Body of pancreas (tissue), 4 donors: ENCODE data around the gene MED25. TPM values are rescaled to one million over a fixed set of nuclear protein-coding genes. Genes with fewer than 3 reads are reported as not detected.

ENCODE experiments used
- ATAC-seq: fragments of 150-250 bp; one replicate; pipeline ENCODE4 v1.9.1; 2016
- DNase-seq, 4 donors: peaks; one replicate each; pipeline ENCODE4 v3.0.0-alpha.2; 2019
- H3K27ac ChIP-seq, 4 donors: fragments of 200-600 bp; sonication (generic); 1 replicate in 3 of 4; 2 replicates in 1 of 4; pipeline versions ENCODE4 v1.5.1 to v1.6.1; 2016 to 2019; ENCODE audit warnings: mild to moderate bottlenecking in 1 of 4, mixed read lengths in 1 of 4, moderate library complexity in 1 of 4
- H3K27me3 ChIP-seq, 2 donors: fragments of 200-600 bp; sonication (generic); one replicate each; pipeline ENCODE4 v1.6.0; 2016; ENCODE audit warnings: mild to moderate bottlenecking in 1 of 2
- H3K36me3 ChIP-seq, 2 donors: fragments of 200-600 bp; sonication (generic); replicated peaks in 1 of 2; 2 replicates each; pipeline ENCODE4 v1.5.1; 2016; ENCODE audit warnings: low read depth in 2 of 2; ENCODE audit not compliant: insufficient read depth in 1 of 2
- H3K4me1 ChIP-seq: fragments of 200-600 bp; sonication (generic); one replicate; pipeline ENCODE4 v1.6.0; 2016
- H3K4me3 ChIP-seq, 2 donors: fragments of 200-600 bp; sonication (generic); 1 replicate in 1 of 2; 2 replicates in 1 of 2; pipeline ENCODE4 v1.5.1; 2016 to 2019
- H3K9me3 ChIP-seq, 3 donors: fragments of 200-600 bp; sonication (generic); 1 replicate in 2 of 3; 2 replicates in 1 of 3; pipeline ENCODE4 v1.5.1; 2016
- CTCF ChIP-seq, 7 experiments: fragments of 450-650 bp in 4 of 7; fragments of 200-600 bp in 3 of 7; sonication (generic) in 3 of 7; IDR thresholded peaks; one replicate each; pipeline ENCODE4 v1.5.1; 2016 to 2019; ENCODE audit warnings: antibody characterized with exemption in 7 of 7
- POLR2A ChIP-seq, 3 donors: fragments of 450-650 bp; IDR thresholded peaks; one replicate each; pipeline ENCODE4 v1.6.1; 2016; ENCODE audit warnings: antibody characterized with exemption in 3 of 3, mild to moderate bottlenecking in 2 of 3
- WGBS, 2 donors: methylation state at CpG; one replicate each; pipeline ENCODE4 v1.1.5; 2017; 5-methylcytosine and 5-hydroxymethylcytosine counted together
- intact Hi-C: fragments of 100-400 bp; cut with DNase I; formaldehyde crosslinking; loops from one replicate; pipeline ENCODE4 v1.15.1; 2023
- total RNA-seq, 2 donors: library from RNA; depleted of rRNA; stranded (reverse); fragments of >200 nt; gene quantifications; one replicate each; pipeline ENCODE4 v1.1.0, GENCODE V29; 2016

Gene MED25
- total RNA-seq, 2 donors from 2014 or later, result 15.8 to 16.9 TPM

DNA sequence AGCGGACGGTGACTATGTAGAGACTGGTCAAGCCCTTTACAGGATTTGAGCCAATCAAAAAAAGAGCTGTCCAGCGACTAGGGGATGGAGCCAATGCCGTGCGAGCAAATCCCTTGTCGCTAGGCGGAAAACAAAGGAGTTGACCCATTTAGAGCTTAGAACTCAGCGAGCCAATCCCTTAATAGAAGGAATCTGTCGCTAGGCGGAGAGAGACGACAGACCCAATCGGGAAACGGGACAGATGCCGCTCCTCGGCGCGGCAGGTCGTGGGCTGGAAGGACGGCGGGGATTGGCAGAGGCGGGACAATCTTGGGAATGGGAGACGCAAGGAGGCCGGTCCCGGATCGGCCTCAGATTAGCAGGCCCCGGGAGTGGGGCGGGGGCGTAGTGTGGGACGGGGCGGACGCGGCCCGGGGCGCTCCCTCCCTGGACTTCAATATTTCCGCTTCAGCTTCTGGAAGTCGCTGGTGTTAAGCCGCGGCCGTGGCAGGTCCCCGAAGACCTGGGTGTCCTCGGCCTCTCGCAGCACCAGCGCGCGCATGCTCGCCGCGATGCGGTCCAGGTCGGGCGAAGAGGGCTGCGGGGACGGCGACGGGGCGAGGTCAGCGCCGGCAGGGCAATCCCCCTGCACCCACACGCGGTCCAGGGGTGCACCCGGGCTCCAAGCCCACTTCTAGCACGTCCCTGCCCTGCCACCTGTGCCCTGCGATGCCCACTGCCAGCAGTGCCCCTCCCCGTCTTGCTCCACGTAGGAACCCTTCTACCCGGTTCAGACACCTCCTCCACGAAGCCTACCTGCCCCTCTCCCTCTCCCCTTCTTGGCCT lies 51.6 kb downstream of the MED25 start:
- Histone ChIP-seq H3K4me1 (peaks cover 59% of the 10 kb centered on the region), H3K27me3 (no peaks in the 10 kb centered on the region), H3K9me3 (no peaks in the 10 kb centered on the region), H3K27ac (peak overlapping the region; percentile 72 to 93 (median 83)), H3K4me3 (peak overlapping the region; percentile 28 to 40), H3K36me3 (no peaks in the 10 kb centered on the region)
- ATAC-seq, result peak; percentile 86
- intact Hi-C loops, result no loop called here
- TF ChIP-seq CTCF (IDR thresholded peaks at IDR 0.05), result peak in 4 of 7 experiments; percentile 31 to 46 (median 37)
- peak; percentile 31 to 78 (median 68) for TF ChIP-seq POLR2A (IDR thresholded peaks at IDR 0.05)
- 0% methylated on average over 18 to 47 of the region's 67 CpGs for WGBS, 2 donors
- DNase-seq, result peak; percentile 96 to 99 (median 97)

GRCh38 chr19:49870309-49870901 lies 52.3 kb downstream of the MED25 start:
- peak overlapping the region; percentile 72 to 93 (median 82) for H3K27ac ChIP-seq
- TF ChIP-seq POLR2A (IDR thresholded peaks at IDR 0.05), result no peak
- no peak for TF ChIP-seq CTCF (IDR thresholded peaks at IDR 0.05)
- peaks cover 59% of the 10 kb centered on the region for H3K4me1 ChIP-seq
- H3K36me3 ChIP-seq, result no peaks in the 10 kb centered on the region
- no peak for ATAC-seq
- no peaks in the 10 kb centered on the region for H3K27me3 ChIP-seq
- no peaks in the 10 kb centered on the region for H3K9me3 ChIP-seq
- intact Hi-C loops, result no loop called here
- 72 to 79% methylated on average over 11 to 15 of the region's 15 CpGs for WGBS, 2 donors
- no peak for DNase-seq
- no peak overlapping the region for H3K4me3 ChIP-seq

- ATAC-seq, result no peak
- no peak overlapping the region for H3K27ac ChIP-seq
- intact Hi-C loops, result no loop called here
- DNase-seq, result no peak
- 85 to 98% methylated on average over 7 to 16 of the region's 17 CpGs for WGBS, 2 donors
- H3K4me1 ChIP-seq, result peaks cover 53% of the 10 kb centered on the region
- TF ChIP-seq POLR2A (IDR thresholded peaks at IDR 0.05) (no peak), CTCF (IDR thresholded peaks at IDR 0.05) (no peak)
- no peaks in the 10 kb centered on the region for H3K36me3 ChIP-seq
- H3K27me3 ChIP-seq, result no peaks in the 10 kb centered on the region
- H3K9me3 ChIP-seq, result no peaks in the 10 kb centered on the region
- no peak overlapping the region for H3K4me3 ChIP-seq
These were observed 53.4 kb downstream of the MED25 start for GRCh38 chr19:49871349-49871985.

DNA sequence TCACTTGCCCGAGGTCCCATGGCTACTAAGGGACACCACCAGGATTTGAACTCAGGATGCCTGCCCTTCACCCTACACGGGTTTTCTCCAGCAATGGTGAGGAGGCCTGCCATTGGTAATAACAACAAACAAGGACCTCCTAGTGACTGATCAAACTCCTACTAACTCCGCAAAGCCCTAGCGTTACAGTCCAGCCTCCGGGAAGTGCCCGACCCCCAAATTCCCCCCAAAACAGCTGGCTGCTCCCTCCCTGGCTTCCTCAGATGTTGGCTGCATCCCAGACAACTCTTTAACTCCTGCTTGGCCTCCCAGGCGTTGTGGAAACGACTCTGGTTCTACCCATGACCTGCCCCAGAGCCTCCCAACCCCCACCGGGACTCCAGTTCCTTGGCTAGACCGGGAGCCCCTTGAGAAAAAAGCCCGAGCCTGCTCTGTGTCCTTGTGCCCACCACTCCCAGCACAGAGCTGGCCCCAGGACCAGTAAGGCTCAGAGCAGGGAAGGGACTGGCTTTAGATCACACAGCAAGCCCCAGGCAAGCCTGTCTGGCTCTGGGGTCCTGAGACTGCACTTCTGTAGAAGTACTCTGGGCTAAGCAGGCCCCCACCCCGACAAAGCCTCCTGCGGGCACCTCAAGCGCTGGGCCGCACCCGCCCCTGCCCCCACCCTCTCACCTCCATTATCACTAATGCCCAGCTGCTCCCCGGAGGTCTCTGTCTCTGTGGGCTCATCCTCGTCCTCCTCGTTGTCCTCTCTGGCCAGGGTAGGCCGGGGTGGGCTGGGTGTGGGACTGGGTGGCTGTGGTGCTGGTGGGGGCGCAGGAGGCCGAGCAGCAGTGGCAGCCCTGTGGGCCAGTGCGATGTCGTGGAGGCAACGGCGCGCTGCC lies 54.4 kb downstream of the MED25 start:
- H3K36me3 ChIP-seq, result no peaks in the 10 kb centered on the region
- WGBS, 2 donors, result 84 to 85% methylated on average over 15 to 18 of the region's 27 CpGs
- H3K4me1 ChIP-seq, result peaks cover 48% of the 10 kb centered on the region
- H3K27me3 ChIP-seq, result no peaks in the 10 kb centered on the region
- H3K27ac ChIP-seq, result no peak overlapping the region
- TF ChIP-seq CTCF (IDR thresholded peaks at IDR 0.05) (no peak), POLR2A (IDR thresholded peaks at IDR 0.05) (no peak)
- no peak overlapping the region for H3K4me3 ChIP-seq
- H3K9me3 ChIP-seq, result no peaks in the 10 kb centered on the region
- no peak for DNase-seq
- intact Hi-C loops, result no loop called here
- no peak for ATAC-seq
